ENCODE results near the gene DYNC1I2. TPM values are rescaled to one million over a fixed set of nuclear protein-coding genes. Genes with fewer than 3 reads are reported as not detected.
"Not testable (repeated sequence)": the region's sequence is repeated elsewhere in the genome, so short reads cannot be mapped to it uniquely, and the experiment has no call there.

DYNC1I2 gene
- total RNA-seq, 1 donor from 2014 or later: 280 TPM

DNA sequence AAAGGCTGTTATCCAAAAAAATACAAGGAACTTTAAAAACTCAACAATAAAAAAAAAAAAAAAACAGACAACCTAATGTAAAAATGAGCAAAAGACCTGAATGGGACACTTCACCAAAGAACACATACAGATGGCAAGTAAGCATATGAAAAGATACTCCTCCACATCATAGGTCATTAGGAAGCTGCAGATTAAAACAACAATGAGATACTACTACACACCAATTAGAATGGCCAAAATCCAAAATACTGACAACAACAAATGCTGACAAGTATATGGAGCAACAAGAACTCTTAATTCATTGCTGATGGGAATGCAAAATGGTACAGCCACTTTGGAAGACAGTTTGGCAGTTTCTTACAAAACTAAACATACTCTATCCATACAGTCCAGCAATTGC, 84.2 kb downstream of the DYNC1I2 start:
- no peak for DNase-seq (ENCODE audit: low spot score in 2 of 2)
- FAIRE-seq: no peak

DNA sequence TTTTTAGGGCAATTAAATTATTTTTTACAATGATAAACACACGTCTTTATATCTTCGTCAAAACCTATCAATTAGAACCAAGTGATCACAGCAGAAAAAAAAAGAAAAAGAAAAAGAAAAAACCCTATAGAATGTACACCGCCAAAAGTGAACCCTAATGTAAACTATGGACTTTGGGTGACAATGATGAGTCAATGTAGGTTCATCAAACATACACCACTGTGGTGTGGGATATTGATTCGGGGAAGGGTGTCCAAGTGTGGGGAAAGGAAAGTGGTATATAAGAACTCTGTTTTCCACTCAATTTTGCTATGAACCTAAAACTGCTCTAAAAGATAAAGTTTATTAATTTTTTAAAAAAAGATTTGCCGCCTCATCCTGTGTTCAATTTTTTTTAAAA, 85.1 kb downstream of the DYNC1I2 start:
- no peak for FAIRE-seq
- DNase-seq (ENCODE audit: low spot score in 2 of 2): no peak

DNA sequence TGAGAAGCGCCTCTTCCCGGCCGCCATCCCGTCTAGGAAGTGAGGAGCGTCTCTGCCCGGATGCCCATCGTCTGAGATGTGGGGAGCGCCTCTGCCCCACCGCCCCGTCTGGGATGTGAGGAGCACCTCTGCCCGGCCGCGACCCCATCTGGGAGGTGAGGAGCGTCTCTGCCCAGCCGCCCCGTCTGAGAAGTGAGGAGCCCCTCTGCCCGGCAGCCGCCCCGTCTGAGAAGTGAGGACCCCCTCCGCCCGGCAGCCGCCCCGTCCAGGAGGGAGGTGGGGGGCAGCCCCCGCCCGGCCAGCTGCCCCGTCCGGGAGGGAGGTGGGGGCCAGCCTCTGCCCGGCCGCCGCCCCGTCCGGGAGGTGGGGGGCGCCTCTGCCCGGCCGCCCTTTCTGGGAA, 87.3 kb downstream of the DYNC1I2 start:
- FAIRE-seq; DNase-seq (ENCODE audit: low spot score in 2 of 2): not testable (repeated sequence)

DNA sequence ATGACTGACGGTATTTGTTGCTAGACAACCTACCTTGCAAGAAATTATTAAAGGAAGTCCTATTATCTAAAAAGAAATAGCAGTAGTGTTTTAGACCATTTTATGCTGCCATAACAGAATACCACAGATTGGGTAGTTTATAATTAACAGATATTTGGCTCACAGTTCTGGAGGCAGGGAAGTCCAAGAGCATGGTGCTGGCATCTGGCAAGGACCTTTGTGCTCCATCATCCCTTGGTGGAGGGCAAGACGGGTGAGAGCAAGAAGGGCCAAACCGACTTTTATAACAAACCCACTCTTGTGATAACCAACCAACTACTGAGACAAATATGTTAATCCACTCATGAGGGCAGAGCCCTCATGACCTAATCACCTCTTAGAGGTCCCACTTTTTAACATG, 91.2 kb downstream of the DYNC1I2 start:
- no peak for FAIRE-seq
- DNase-seq (ENCODE audit: low spot score in 2 of 2): no peak

DNA sequence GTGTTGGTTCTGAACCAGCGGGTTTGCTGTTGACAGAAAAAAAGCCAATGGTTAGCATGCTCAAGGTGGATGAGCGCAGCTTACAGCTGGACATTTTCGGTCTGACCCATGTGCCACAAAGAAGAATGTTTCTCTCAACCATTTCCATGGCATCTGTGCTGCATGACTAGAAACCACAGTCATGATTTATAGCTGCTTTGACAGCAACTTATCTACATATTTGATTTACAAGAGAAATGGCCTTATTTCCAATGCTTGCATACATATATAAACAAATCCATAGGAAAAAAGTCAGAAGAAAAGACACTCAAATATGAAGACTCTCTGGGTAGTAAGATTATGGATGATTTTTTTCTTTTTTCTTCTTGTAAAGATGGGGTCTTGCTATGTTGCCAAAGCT, 98.2 kb downstream of the DYNC1I2 start:
- FAIRE-seq: no peak
- DNase-seq (ENCODE audit: low spot score in 2 of 2): no peak

DNA sequence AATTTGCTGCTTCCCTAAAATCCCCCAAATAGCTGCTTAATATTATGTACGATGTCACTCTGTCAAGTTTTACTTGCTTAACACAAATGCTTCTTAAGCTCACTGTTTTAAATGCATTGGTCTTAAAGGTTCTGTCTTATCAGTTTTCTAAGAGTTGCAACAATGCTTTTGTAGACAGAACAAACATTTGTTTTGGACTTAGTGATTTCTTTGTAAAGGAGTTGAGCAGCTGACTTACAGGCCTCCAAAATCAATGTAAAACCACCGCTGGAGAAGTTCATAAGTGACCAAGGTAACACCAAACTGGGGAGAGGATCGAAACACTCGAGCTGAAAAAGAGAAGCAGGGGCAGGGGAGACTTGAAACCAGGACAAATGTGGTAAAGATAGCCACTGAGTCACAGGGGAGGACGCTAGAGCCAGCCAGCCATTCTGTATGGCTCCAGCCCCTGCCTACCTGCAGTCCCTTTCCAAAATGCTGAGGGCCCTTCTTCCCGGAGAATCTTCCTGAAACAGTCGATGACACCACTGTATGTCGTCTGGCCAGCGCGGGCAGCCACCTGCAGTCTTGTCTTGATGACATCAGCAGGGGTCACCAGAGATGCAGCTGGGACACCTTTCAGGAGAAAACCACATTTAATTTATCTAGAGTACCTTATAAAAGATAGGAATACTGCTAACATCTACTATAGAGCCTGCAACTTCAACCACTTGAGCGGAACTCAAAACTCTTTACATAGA, 100.2 kb downstream of the DYNC1I2 start:
- FAIRE-seq: no peak
- DNase-seq (ENCODE audit: low spot score in 2 of 2): no peak

DNA sequence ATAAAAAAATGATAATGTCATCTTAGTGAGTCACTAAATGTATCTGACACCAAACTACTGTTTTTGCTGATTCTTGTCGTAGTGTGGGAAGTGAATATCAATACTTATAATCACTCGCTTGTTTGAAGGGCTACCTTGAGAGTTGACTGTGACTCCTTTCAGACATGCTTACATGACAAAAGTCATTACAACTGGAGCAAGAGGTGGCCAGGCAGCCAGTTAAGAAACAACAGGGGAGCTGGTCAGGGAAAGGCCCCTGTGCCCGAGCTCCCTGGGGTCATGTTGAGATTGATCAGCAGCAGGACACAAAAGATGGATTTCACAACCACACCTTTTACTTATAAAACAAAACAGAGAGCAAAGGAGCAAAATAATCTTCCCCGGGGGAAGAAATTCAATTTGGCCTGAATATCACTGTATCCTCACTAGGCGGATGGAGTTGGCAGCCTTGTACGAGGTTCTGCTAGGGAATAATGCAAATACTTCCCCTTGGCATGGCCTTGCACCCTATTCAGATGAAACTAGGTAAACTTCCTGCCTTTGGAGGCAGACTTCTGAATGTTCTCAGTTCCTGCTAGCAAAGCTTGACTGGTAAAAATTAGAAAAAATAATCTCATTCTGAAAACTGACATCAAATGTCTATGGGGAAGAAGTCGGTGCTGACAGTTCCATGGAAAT, 101.2 kb downstream of the DYNC1I2 start:
- DNase-seq (ENCODE audit: low spot score in 2 of 2): no peak
- no peak for FAIRE-seq

DNA sequence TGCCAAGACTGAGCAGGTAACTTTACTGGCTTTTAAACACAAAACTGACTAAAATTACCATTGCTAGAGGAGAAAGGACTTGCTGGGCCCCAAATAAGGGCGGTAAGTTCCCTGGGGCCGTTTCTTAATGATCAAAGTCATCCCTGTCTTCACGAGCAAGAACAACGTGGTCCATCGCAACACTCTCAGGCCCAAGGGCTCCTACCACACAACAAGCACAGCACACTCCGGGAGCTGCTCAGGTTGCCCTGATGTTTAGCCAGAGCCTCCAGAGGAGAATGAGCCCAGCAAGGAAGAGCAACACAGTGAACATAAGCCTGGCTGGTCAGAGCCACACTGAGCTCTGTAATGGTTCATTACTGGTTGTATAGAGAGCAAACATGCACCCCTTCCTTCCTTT, 102.7 kb downstream of the DYNC1I2 start:
- no peak for DNase-seq (ENCODE audit: low spot score in 2 of 2)
- FAIRE-seq: no peak

DNA sequence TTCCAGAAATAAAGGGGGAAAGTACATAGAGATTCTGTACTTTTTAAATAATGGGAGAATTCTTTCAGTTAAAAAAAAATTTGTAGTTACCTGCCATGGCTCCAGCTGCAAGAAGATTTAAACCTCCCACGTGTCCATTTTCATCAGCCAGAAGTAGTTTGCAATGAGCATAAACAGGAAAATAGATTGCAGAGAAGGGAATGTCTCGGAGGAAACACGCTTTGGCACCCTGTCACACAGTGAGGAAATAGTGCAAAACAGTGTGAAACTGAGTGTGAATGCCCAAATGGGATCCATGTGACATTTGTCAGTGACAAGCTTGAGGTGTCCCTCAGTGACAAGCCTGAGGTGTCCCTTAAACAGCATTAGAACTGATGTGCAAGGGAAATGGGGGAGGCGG, 104.1 kb downstream of the DYNC1I2 start:
- no peak for FAIRE-seq
- no peak for DNase-seq (ENCODE audit: low spot score in 2 of 2)

DNA sequence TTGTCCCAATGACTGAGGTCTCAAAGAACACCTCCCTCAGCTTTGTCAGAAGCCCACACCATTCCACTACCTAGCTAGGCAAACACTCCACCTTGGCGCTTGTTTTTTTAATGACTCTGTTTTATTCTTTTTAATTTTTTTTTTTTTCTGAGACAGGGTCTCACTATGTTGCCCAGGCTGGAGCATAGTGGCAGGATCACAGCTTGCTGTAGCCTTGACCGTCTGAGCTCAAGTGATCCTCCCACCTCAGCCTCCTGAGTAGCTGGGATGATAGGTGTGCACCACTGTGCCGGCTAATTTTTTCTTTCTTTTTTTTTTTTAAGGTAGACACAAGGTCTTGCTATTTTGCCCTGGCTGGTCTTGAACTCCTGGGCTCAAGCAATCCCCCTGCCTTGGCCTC, 104.9 kb downstream of the DYNC1I2 start:
- DNase-seq (ENCODE audit: low spot score in 2 of 2): no peak
- FAIRE-seq: no peak

DNA sequence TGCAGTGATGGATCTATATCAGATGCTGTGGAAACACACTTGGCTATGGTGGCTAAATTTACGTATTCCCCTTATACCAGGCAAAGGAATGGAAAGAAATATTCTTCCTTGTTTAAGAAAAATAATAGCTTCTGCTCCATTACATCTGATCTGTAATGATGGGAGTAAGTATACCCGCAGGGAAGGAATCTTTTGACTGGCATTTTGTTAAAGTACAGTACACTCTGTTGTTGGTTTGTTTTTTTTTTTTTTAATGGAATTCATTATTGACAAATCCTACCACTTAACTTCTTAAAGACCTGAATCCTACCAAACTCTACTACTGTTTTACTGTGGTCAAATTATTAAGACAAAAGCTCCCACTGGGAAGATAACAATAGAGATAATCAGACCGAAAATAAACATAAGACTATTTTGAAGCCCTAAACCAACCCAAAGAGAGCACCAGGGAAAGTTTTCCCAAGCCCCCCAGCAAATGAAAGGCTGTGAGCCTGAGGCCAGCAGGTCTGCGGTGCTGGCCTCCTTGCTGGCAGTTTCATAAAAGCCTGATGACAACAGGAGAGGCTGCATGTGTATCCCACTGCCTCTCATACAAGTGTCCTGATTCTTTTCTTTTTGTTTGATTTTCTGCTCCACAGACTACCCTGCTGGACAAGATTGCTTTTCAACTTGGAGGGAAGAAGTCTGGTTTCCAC, 105.8 kb downstream of the DYNC1I2 start:
- DNase-seq (ENCODE audit: low spot score in 2 of 2) (no peak), FAIRE-seq (no peak)

DNA sequence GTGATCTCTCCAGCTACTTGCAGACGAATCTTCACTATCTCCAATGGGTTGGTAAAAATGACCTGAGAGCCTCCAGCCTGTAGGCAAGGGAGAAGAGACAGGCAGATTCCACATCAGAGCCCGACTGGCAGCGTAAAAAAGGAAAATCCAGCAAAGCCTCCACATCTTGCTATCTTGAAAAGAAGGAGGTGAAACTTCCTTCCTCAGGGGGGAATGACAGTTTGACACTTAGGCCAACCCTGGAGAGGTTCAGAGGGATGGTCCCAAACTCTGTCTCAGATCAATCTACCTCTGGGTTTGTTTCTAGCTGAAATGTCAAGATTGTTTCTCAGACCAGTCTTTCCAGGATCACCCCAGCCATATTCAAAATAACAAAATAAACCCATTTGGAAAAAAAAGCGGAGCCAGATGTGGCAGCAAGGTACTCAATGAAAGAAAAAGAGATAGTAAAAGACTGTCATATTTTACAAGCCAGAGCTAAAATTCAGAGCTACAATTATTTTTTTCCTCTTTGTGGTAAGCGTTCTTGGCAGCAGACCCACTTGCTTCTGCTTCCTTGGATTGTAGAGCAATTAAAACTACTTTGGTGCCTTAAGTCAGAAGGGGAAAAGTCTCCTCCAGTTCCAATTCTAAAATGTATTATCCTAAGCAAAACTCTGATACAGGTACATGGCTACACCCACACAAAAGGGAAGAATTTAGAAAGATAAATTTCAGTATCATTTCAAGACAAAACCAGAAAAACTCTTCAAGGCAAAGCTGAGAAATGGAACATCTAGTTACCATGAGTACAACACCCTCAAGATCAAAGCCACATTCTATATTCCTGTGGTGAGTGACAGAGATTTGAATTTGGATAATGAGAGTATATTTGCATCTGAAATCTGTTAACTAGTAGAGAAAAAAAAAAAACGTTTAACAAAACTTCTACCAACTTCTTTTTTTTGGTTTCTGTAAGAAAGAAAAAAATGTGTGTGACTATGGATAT, 106.7 kb downstream of the DYNC1I2 start:
- DNase-seq (ENCODE audit: low spot score in 2 of 2) (no peak), FAIRE-seq (no peak)

DNA sequence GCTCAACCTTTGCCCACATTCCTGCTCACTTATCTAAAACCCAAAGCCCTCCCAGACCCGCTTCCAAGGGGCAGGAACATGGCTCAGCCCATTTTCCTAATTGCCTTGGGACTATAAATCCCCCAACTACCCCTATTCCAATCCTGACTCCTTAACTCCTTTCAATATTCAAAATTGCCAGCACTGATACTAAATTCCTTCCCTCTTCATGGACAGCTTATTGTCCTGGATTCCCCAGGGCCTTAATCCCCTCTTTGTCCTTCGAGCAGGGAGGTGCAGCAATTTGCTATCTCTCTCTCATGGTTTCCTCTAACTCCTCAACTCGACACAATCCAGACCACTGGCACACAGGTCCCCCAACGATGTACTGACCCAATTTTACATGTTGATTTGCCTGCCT, 107.6 kb downstream of the DYNC1I2 start:
- no peak for DNase-seq (ENCODE audit: low spot score in 2 of 2)
- FAIRE-seq: no peak

Other genes starting within 250 kb of the DYNC1I2 start
- 10.2 TPM for gene CYBRD1, start 165.0 kb upstream of the DYNC1I2 start, total RNA-seq
- gene SLC25A12, start 206.8 kb downstream of the DYNC1I2 start, total RNA-seq: 66.0 TPM
- gene HAT1, start 235.0 kb downstream of the DYNC1I2 start, total RNA-seq: 59.9 TPM